HCT116 (cell line): ENCODE measurements around the gene SH3PXD2A. TPM values are rescaled to one million over a fixed set of nuclear protein-coding genes. Genes with fewer than 3 reads are reported as not detected.

Experiments used
- ATAC-seq: fragments of 200-7000 bp; cut with Tn5 transposase; 2 replicates; pipeline ENCODE4 v1.9.1; 2020; ENCODE audit warnings: mild to moderate bottlenecking, moderate library complexity
- BruUV-seq: library from RNA; stranded (reverse); fragments of 400-500 nt; replicated peaks from 2 replicates; lab custom pipeline; 2021; lab: Mats Ljungman, UMichigan
- CTCF ChIA-PET: fragments of 300-600 bp; sonication (Branson Sonifier 250); formaldehyde crosslinking; loops from one replicate; lab custom pipeline; 2021; ENCODE audit warnings: antibody characterized with exemption; lab: Charles Lee
- POLR2A ChIA-PET: fragments of 300-600, 350-600 bp; sonication (Branson Sonifier 250); formaldehyde crosslinking; loops from one replicate; lab custom pipeline; 2021; ENCODE audit warnings: antibody characterized with exemption; lab: Charles Lee
- RAD21 ChIA-PET, 2 experiments: fragments of 300-600 bp; sonication (Branson Sonifier 250); formaldehyde crosslinking; loops; one replicate each; lab custom pipeline; 2023; ENCODE audit warnings: low total read pairs in 2 of 2; ENCODE audit not compliant: uncharacterized antibody in 2 of 2, unreplicated experiment in 2 of 2, low non-redundant PET in 1 of 2; lab: Charles Lee
- DNase-seq: peaks from one replicate; pipeline ENCODE4 v3.0.0-alpha.2; 2010; ENCODE audit warnings: low read depth, low spot score
- H2AFZ ChIP-seq: fragments of 200-600 bp; shearing (Covaris generic), sonication (generic); 2 replicates; pipeline ENCODE4 v1.6.1; 2017; ENCODE audit warnings: low read depth, mixed run types, mixed read lengths, antibody characterized with exemption, low read length; ENCODE audit not compliant: poor library complexity, severe bottlenecking
- H3K27ac ChIP-seq: 2 replicates; pipeline ENCODE4 v1.5.1; 2012; ENCODE audit warnings: low read depth, low read length
- H3K27me3 ChIP-seq: fragments of 200-600 bp; sonication (generic); 2 replicates; pipeline ENCODE4 v1.6.1; 2016; ENCODE audit warnings: mixed run types, low read length, mixed read lengths; ENCODE audit not compliant: insufficient read depth
- H3K36me3 ChIP-seq, 2 experiments: fragments of 200-500 bp in 1 of 2; fragments of 200-600 bp in 1 of 2; sonication (Bioruptor generic) in 1 of 2; sonication (generic) in 1 of 2; 2 replicates each; pipeline versions ENCODE4 v1.5.1 to v1.6.1; 2014 to 2016; ENCODE audit warnings: low read length in 2 of 2, inconsistent platforms in 1 of 2, mixed read lengths in 1 of 2, mixed run types in 1 of 2; ENCODE audit not compliant: insufficient read depth in 2 of 2, control insufficient read depth in 1 of 2
- H3K4me1 ChIP-seq, 2 experiments: fragments of 200-600 bp in 1 of 2; sonication (generic) in 1 of 2; 2 replicates each; pipeline versions ENCODE4 v1.5.1 to v1.6.1; 2012 to 2017; ENCODE audit warnings: low read length in 2 of 2, inconsistent platforms in 1 of 2, mild to moderate bottlenecking in 1 of 2, mixed read lengths in 1 of 2, mixed run types in 1 of 2, moderate library complexity in 1 of 2; ENCODE audit not compliant: insufficient read depth in 2 of 2, control insufficient read depth in 1 of 2
- H3K4me2 ChIP-seq: fragments of 200-600 bp; sonication (generic); 2 replicates; pipeline ENCODE4 v1.6.1; 2017; ENCODE audit warnings: mixed run types, low read length, mixed read lengths
- H3K4me3 ChIP-seq, 2 experiments: fragments of 200-600 bp in 1 of 2; sonication (generic) in 1 of 2; replicated peaks in 1 of 2; 2 replicates each; pipeline ENCODE4 v1.5.1; 2011 to 2016; ENCODE audit warnings: low read length in 2 of 2, control low read depth in 1 of 2, low read depth in 1 of 2, mild to moderate bottlenecking in 1 of 2, mixed read lengths in 1 of 2, mixed run types in 1 of 2
- H3K79me2 ChIP-seq: fragments of 200-600 bp; sonication (generic); 2 replicates; pipeline ENCODE4 v1.6.1; 2017; ENCODE audit warnings: mild to moderate bottlenecking, mixed run types, low read length, moderate library complexity, mixed read lengths; ENCODE audit not compliant: insufficient read depth
- H3K9ac ChIP-seq: fragments of 200-600 bp; sonication (generic); 2 replicates; pipeline ENCODE4 v1.6.1; 2016; ENCODE audit warnings: low read length, mixed read lengths
- H3K9me2 ChIP-seq: fragments of 200-600 bp; sonication (generic), shearing (Covaris generic); 2 replicates; pipeline ENCODE4 v1.6.1; 2017; ENCODE audit warnings: mixed run types, mild to moderate bottlenecking, moderate library complexity; ENCODE audit not compliant: insufficient read depth
- H3K9me3 ChIP-seq, 2 experiments: fragments of 200-500 bp in 1 of 2; fragments of 200-600 bp in 1 of 2; sonication (Bioruptor generic) in 1 of 2; sonication (generic) in 1 of 2; 2 replicates each; pipeline ENCODE4 v1.6.1; 2014 to 2017; ENCODE audit warnings: low read length in 2 of 2, mixed read lengths in 2 of 2, inconsistent platforms in 1 of 2, low read depth in 1 of 2, mild to moderate bottlenecking in 1 of 2, mixed run types in 1 of 2, moderate library complexity in 1 of 2; ENCODE audit not compliant: control insufficient read depth in 1 of 2, insufficient read depth in 1 of 2
- H4K20me1 ChIP-seq: fragments of 200-600 bp; sonication (generic), shearing (Covaris generic); 2 replicates; pipeline ENCODE4 v1.6.1; 2017; ENCODE audit warnings: mixed run types, mild to moderate bottlenecking, moderate library complexity; ENCODE audit not compliant: insufficient read depth
- CBX3 ChIP-seq: IDR thresholded peaks from 2 replicates; pipeline ENCODE4 v1.6.1; 2012; ENCODE audit warnings: low read depth
- CEBPB ChIP-seq: IDR thresholded peaks from 2 replicates; pipeline ENCODE4 v1.6.1; 2012; ENCODE audit warnings: low read depth
- ELF1 ChIP-seq: IDR thresholded peaks from 2 replicates; pipeline ENCODE4 v1.6.1; 2012; ENCODE audit warnings: low read depth, borderline replicate concordance
- POLR2A ChIP-seq: IDR thresholded peaks from 2 replicates; pipeline ENCODE4 v1.7.0; 2011; ENCODE audit warnings: borderline replicate concordance; ENCODE audit not compliant: insufficient read depth, insufficient read length; ENCODE audit errors: extremely low read depth
- SP1 ChIP-seq: IDR thresholded peaks from 2 replicates; pipeline ENCODE4 v1.6.1; 2012; ENCODE audit warnings: low read depth
- intact Hi-C: fragments of 100-400 bp; cut with micrococcal nuclease; formaldehyde crosslinking; loops from 2 replicates; pipeline ENCODE4 v1.10.0; 2022
- total RNA-seq: library from RNA; stranded (reverse); gene quantifications from one replicate; pipeline ENCODE4 v1.2.1, GENCODE V29; 2021; ENCODE audit not compliant: unreplicated experiment
- TF ChIP-seq, protein P1 (sequence below): IDR thresholded peaks from 2 replicates; pipeline ENCODE4 v1.6.1; 2012
- TF ChIP-seq, protein P2 (sequence below): IDR thresholded peaks from 2 replicates; pipeline ENCODE4 v1.6.1; 2011; ENCODE audit warnings: mild to moderate bottlenecking, low read length, moderate library complexity; ENCODE audit not compliant: insufficient replicate concordance; ENCODE audit errors: extremely low read depth
- TF ChIP-seq, protein P3 (sequence below), 3 experiments: fragments of 200-600 bp in 1 of 3; sonication (generic) in 1 of 3; IDR thresholded peaks in 2 of 3; conservative IDR thresholded peaks in 1 of 3; 2 replicates each; pipeline ENCODE4 v1.5.1; 2012 to 2017; ENCODE audit warnings: low read depth in 2 of 3, low read length in 2 of 3, antibody characterized with exemption in 1 of 3, borderline replicate concordance in 1 of 3, control low read depth in 1 of 3, mild to moderate bottlenecking in 1 of 3, mixed read lengths in 1 of 3, mixed run types in 1 of 3, moderate library complexity in 1 of 3; ENCODE audit not compliant: insufficient read depth in 1 of 3

Gene SH3PXD2A
- total RNA-seq, 1 experiment from 2014 or later = 8.7 TPM

DNA sequence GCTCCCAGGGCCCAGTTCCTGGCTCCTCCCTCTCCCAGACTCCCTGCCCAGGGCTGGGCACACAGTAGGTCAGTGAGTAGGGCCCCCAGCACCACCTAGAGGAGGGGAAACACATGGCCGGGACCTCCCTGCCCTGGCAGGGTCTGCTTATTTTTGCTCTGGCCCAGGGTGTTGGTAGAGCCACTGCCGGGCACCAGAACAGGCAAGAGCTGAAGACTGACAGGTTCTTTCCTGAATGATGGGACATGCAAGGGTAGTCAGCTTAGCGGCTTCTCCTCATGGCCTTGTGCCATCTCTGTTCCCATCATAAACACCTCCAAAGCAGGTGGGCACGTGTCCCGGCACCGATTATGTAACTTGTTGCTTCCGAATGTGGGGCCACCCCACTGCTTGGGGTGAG lies 275.4 kb downstream of the SH3PXD2A start:
- Histone ChIP-seq H3K4me1 (no peaks in the 10 kb centered on the region), H3K27ac (no peak overlapping the region), H3K36me3 (no peaks in the 10 kb centered on the region), H3K27me3 (no peaks in the 10 kb centered on the region), H2AFZ (no peak overlapping the region), H4K20me1 (no peaks in the 10 kb centered on the region), H3K4me3 (no peak overlapping the region), H3K4me2 (no peak overlapping the region), H3K9me2 (no peaks in the 10 kb centered on the region), H3K79me2 (no peaks in the 10 kb centered on the region), H3K9ac (no peak overlapping the region), H3K9me3 (no peaks in the 10 kb centered on the region)
- DNase-seq (no peak), ATAC-seq (peak; percentile 72)
- CTCF ChIA-PET = interaction anchor here (0.9 to 2.2 kb wide), 2 partner anchors 13 to 15 kb away, joined by 3 to 9 read pairs; no protein-coding TSS in a partner anchor
- no TSS peak for BruUV-seq
- RAD21 ChIA-PET = no interaction called here
- TF ChIP-seq ELF1 (no peak), CEBPB (no peak), CBX3 (no peak), POLR2A (no peak), SP1 (no peak)
- TF ChIP-seq, protein P1, sequence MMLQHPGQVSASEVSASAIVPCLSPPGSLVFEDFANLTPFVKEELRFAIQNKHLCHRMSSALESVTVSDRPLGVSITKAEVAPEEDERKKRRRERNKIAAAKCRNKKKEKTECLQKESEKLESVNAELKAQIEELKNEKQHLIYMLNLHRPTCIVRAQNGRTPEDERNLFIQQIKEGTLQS = no peak
- TF ChIP-seq, protein P2, sequence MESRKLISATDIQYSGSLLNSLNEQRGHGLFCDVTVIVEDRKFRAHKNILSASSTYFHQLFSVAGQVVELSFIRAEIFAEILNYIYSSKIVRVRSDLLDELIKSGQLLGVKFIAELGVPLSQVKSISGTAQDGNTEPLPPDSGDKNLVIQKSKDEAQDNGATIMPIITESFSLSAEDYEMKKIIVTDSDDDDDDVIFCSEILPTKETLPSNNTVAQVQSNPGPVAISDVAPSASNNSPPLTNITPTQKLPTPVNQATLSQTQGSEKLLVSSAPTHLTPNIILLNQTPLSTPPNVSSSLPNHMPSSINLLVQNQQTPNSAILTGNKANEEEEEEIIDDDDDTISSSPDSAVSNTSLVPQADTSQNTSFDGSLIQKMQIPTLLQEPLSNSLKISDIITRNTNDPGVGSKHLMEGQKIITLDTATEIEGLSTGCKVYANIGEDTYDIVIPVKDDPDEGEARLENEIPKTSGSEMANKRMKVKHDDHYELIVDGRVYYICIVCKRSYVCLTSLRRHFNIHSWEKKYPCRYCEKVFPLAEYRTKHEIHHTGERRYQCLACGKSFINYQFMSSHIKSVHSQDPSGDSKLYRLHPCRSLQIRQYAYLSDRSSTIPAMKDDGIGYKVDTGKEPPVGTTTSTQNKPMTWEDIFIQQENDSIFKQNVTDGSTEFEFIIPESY = no peak
- TF ChIP-seq, protein P3, sequence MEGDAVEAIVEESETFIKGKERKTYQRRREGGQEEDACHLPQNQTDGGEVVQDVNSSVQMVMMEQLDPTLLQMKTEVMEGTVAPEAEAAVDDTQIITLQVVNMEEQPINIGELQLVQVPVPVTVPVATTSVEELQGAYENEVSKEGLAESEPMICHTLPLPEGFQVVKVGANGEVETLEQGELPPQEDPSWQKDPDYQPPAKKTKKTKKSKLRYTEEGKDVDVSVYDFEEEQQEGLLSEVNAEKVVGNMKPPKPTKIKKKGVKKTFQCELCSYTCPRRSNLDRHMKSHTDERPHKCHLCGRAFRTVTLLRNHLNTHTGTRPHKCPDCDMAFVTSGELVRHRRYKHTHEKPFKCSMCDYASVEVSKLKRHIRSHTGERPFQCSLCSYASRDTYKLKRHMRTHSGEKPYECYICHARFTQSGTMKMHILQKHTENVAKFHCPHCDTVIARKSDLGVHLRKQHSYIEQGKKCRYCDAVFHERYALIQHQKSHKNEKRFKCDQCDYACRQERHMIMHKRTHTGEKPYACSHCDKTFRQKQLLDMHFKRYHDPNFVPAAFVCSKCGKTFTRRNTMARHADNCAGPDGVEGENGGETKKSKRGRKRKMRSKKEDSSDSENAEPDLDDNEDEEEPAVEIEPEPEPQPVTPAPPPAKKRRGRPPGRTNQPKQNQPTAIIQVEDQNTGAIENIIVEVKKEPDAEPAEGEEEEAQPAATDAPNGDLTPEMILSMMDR (IDR thresholded peaks at IDR 0.05 in 2 of 3, conservative IDR thresholded peaks at IDR 0.05 in 1 of 3; ENCODE audit: borderline replicate concordance in 1 of 3, insufficient read depth in 1 of 3, low read depth in 2 of 3, low read length in 2 of 3) = peak in 2 of 3 experiments; percentile 7 to 19; a peak in 1 of 6 replicates
- intact Hi-C loops = no loop called here
- POLR2A ChIA-PET = no interaction called here
